HCT116 (cell line): ENCODE data around the gene TIMM21. TPM values are rescaled to one million over a fixed set of nuclear protein-coding genes. Genes with fewer than 3 reads are reported as not detected.

Experiments used
- ATAC-seq: fragments of 200-7000 bp; cut with Tn5 transposase; 2 replicates; pipeline ENCODE4 v1.9.1; 2020; ENCODE audit warnings: mild to moderate bottlenecking, moderate library complexity
- BruUV-seq: library from RNA; stranded (reverse); fragments of 400-500 nt; replicated peaks from 2 replicates; lab custom pipeline; 2021; lab: Mats Ljungman, UMichigan
- CTCF ChIA-PET: fragments of 300-600 bp; sonication (Branson Sonifier 250); formaldehyde crosslinking; loops from one replicate; lab custom pipeline; 2021; ENCODE audit warnings: antibody characterized with exemption; lab: Charles Lee
- POLR2A ChIA-PET: fragments of 300-600, 350-600 bp; sonication (Branson Sonifier 250); formaldehyde crosslinking; loops from one replicate; lab custom pipeline; 2021; ENCODE audit warnings: antibody characterized with exemption; lab: Charles Lee
- RAD21 ChIA-PET, 2 experiments: fragments of 300-600 bp; sonication (Branson Sonifier 250); formaldehyde crosslinking; loops; one replicate each; lab custom pipeline; 2023; ENCODE audit warnings: low total read pairs in 2 of 2; ENCODE audit not compliant: uncharacterized antibody in 2 of 2, unreplicated experiment in 2 of 2, low non-redundant PET in 1 of 2; lab: Charles Lee
- DNase-seq: peaks from one replicate; pipeline ENCODE4 v3.0.0-alpha.2; 2010; ENCODE audit warnings: low read depth, low spot score
- H2AFZ ChIP-seq: fragments of 200-600 bp; shearing (Covaris generic), sonication (generic); 2 replicates; pipeline ENCODE4 v1.6.1; 2017; ENCODE audit warnings: low read depth, mixed run types, mixed read lengths, antibody characterized with exemption, low read length; ENCODE audit not compliant: poor library complexity, severe bottlenecking
- H3K27ac ChIP-seq: 2 replicates; pipeline ENCODE4 v1.5.1; 2012; ENCODE audit warnings: low read depth, low read length
- H3K27me3 ChIP-seq: fragments of 200-600 bp; sonication (generic); 2 replicates; pipeline ENCODE4 v1.6.1; 2016; ENCODE audit warnings: mixed run types, low read length, mixed read lengths; ENCODE audit not compliant: insufficient read depth
- H3K36me3 ChIP-seq, 2 experiments: fragments of 200-500 bp in 1 of 2; fragments of 200-600 bp in 1 of 2; sonication (Bioruptor generic) in 1 of 2; sonication (generic) in 1 of 2; 2 replicates each; pipeline versions ENCODE4 v1.5.1 to v1.6.1; 2014 to 2016; ENCODE audit warnings: low read length in 2 of 2, inconsistent platforms in 1 of 2, mixed read lengths in 1 of 2, mixed run types in 1 of 2; ENCODE audit not compliant: insufficient read depth in 2 of 2, control insufficient read depth in 1 of 2
- H3K4me1 ChIP-seq, 2 experiments: fragments of 200-600 bp in 1 of 2; sonication (generic) in 1 of 2; 2 replicates each; pipeline versions ENCODE4 v1.5.1 to v1.6.1; 2012 to 2017; ENCODE audit warnings: low read length in 2 of 2, inconsistent platforms in 1 of 2, mild to moderate bottlenecking in 1 of 2, mixed read lengths in 1 of 2, mixed run types in 1 of 2, moderate library complexity in 1 of 2; ENCODE audit not compliant: insufficient read depth in 2 of 2, control insufficient read depth in 1 of 2
- H3K4me2 ChIP-seq: fragments of 200-600 bp; sonication (generic); 2 replicates; pipeline ENCODE4 v1.6.1; 2017; ENCODE audit warnings: mixed run types, low read length, mixed read lengths
- H3K4me3 ChIP-seq, 2 experiments: fragments of 200-600 bp in 1 of 2; sonication (generic) in 1 of 2; replicated peaks in 1 of 2; 2 replicates each; pipeline ENCODE4 v1.5.1; 2011 to 2016; ENCODE audit warnings: low read length in 2 of 2, control low read depth in 1 of 2, low read depth in 1 of 2, mild to moderate bottlenecking in 1 of 2, mixed read lengths in 1 of 2, mixed run types in 1 of 2
- H3K79me2 ChIP-seq: fragments of 200-600 bp; sonication (generic); 2 replicates; pipeline ENCODE4 v1.6.1; 2017; ENCODE audit warnings: mild to moderate bottlenecking, mixed run types, low read length, moderate library complexity, mixed read lengths; ENCODE audit not compliant: insufficient read depth
- H3K9ac ChIP-seq: fragments of 200-600 bp; sonication (generic); 2 replicates; pipeline ENCODE4 v1.6.1; 2016; ENCODE audit warnings: low read length, mixed read lengths
- H3K9me2 ChIP-seq: fragments of 200-600 bp; sonication (generic), shearing (Covaris generic); 2 replicates; pipeline ENCODE4 v1.6.1; 2017; ENCODE audit warnings: mixed run types, mild to moderate bottlenecking, moderate library complexity; ENCODE audit not compliant: insufficient read depth
- H3K9me3 ChIP-seq, 2 experiments: fragments of 200-500 bp in 1 of 2; fragments of 200-600 bp in 1 of 2; sonication (Bioruptor generic) in 1 of 2; sonication (generic) in 1 of 2; 2 replicates each; pipeline ENCODE4 v1.6.1; 2014 to 2017; ENCODE audit warnings: low read length in 2 of 2, mixed read lengths in 2 of 2, inconsistent platforms in 1 of 2, low read depth in 1 of 2, mild to moderate bottlenecking in 1 of 2, mixed run types in 1 of 2, moderate library complexity in 1 of 2; ENCODE audit not compliant: control insufficient read depth in 1 of 2, insufficient read depth in 1 of 2
- H4K20me1 ChIP-seq: fragments of 200-600 bp; sonication (generic), shearing (Covaris generic); 2 replicates; pipeline ENCODE4 v1.6.1; 2017; ENCODE audit warnings: mixed run types, mild to moderate bottlenecking, moderate library complexity; ENCODE audit not compliant: insufficient read depth
- CBX3 ChIP-seq: IDR thresholded peaks from 2 replicates; pipeline ENCODE4 v1.6.1; 2012; ENCODE audit warnings: low read depth
- CEBPB ChIP-seq: IDR thresholded peaks from 2 replicates; pipeline ENCODE4 v1.6.1; 2012; ENCODE audit warnings: low read depth
- EZH2 ChIP-seq: fragments of 200-600 bp; sonication (generic); IDR thresholded peaks from 2 replicates; pipeline ENCODE4 v1.6.1; 2017; ENCODE audit warnings: antibody characterized with exemption, mixed run types
- JUND ChIP-seq: IDR thresholded peaks from 2 replicates; pipeline ENCODE4 v1.6.1; 2012
- POLR2A ChIP-seq: IDR thresholded peaks from 2 replicates; pipeline ENCODE4 v1.7.0; 2011; ENCODE audit warnings: borderline replicate concordance; ENCODE audit not compliant: insufficient read depth, insufficient read length; ENCODE audit errors: extremely low read depth
- SP1 ChIP-seq: IDR thresholded peaks from 2 replicates; pipeline ENCODE4 v1.6.1; 2012; ENCODE audit warnings: low read depth
- SRF ChIP-seq: IDR thresholded peaks from 2 replicates; pipeline ENCODE4 v1.6.1; 2012; ENCODE audit warnings: low read depth
- TCF7L2 ChIP-seq: IDR thresholded peaks from 2 replicates; pipeline ENCODE4 v1.7.0; 2011; ENCODE audit warnings: borderline replicate concordance, inconsistent platforms; ENCODE audit not compliant: insufficient read depth, insufficient read length; ENCODE audit errors: extremely low read depth
- ZFX ChIP-seq: fragments of 450-650 bp; IDR thresholded peaks from 2 replicates; pipeline ENCODE4 v1.6.1; 2017
- ZNF274 ChIP-seq: fragments of 200-500 bp; sonication (Bioruptor generic); IDR thresholded peaks from 2 replicates; pipeline ENCODE4 v1.6.1; 2014; ENCODE audit warnings: mild to moderate bottlenecking, low read depth, low read length, inconsistent platforms
- intact Hi-C: fragments of 100-400 bp; cut with micrococcal nuclease; formaldehyde crosslinking; loops from 2 replicates; pipeline ENCODE4 v1.10.0; 2022
- total RNA-seq: library from RNA; stranded (reverse); gene quantifications from one replicate; pipeline ENCODE4 v1.2.1, GENCODE V29; 2021; ENCODE audit not compliant: unreplicated experiment
- TF ChIP-seq, protein P1 (sequence below): IDR thresholded peaks from 2 replicates; pipeline ENCODE4 v1.6.1; 2011; ENCODE audit warnings: mild to moderate bottlenecking, low read length, moderate library complexity; ENCODE audit not compliant: insufficient replicate concordance; ENCODE audit errors: extremely low read depth
- TF ChIP-seq, protein P2 (sequence below): IDR thresholded peaks from 2 replicates; pipeline ENCODE4 v1.6.1; 2012

The TIMM21 gene
- total RNA-seq, 1 experiment from 2014 or later, result 33.3 TPM

- no peak for TF ChIP-seq ZNF274
- no peak for TF ChIP-seq CBX3
- no peak for TF ChIP-seq SRF
- TF ChIP-seq, protein P1, sequence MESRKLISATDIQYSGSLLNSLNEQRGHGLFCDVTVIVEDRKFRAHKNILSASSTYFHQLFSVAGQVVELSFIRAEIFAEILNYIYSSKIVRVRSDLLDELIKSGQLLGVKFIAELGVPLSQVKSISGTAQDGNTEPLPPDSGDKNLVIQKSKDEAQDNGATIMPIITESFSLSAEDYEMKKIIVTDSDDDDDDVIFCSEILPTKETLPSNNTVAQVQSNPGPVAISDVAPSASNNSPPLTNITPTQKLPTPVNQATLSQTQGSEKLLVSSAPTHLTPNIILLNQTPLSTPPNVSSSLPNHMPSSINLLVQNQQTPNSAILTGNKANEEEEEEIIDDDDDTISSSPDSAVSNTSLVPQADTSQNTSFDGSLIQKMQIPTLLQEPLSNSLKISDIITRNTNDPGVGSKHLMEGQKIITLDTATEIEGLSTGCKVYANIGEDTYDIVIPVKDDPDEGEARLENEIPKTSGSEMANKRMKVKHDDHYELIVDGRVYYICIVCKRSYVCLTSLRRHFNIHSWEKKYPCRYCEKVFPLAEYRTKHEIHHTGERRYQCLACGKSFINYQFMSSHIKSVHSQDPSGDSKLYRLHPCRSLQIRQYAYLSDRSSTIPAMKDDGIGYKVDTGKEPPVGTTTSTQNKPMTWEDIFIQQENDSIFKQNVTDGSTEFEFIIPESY, result no peak
- TF ChIP-seq CEBPB, result no peak
- no peak for TF ChIP-seq ZFX
- TF ChIP-seq, protein P2, sequence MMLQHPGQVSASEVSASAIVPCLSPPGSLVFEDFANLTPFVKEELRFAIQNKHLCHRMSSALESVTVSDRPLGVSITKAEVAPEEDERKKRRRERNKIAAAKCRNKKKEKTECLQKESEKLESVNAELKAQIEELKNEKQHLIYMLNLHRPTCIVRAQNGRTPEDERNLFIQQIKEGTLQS, result no peak
- TF ChIP-seq, all 23 proteins: peak for 0
These were observed 7.7 kb upstream of the TIMM21 start (continued) for GRCh38 chr18:74140582-74140981.

DNA sequence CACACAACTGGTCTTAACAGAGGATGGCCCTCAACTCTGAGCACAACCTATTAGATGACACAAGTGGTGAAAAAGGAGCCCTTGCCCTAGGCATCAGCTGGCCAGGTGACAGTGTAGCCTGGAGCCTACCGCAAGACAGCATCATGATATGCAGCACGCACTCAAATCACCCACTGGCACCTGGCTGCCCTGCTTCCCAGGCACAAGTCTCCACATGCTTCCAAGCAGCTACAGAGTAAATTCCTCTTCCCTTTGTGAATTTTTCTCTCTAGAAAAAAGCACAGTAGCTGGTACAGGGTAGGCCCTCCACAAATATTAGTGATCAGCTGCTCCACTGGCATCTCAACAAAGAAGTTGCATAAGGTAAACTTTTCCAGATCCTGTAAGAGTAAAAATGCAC lies 6.7 kb upstream of the TIMM21 start:
- Histone ChIP-seq H3K4me2 (no peak overlapping the region), H3K9me2 (no peaks in the 10 kb centered on the region), H4K20me1 (no peaks in the 10 kb centered on the region), H3K9me3 (no peaks in the 10 kb centered on the region), H3K36me3 (no peaks in the 10 kb centered on the region), H3K4me3 (no peak overlapping the region), H2AFZ (no peak overlapping the region), H3K79me2 (no peaks in the 10 kb centered on the region), H3K27me3 (peaks cover 12% of the 10 kb centered on the region), H3K9ac (no peak overlapping the region), H3K27ac (no peak overlapping the region), H3K4me1 (peaks cover 0 to 11% of the 10 kb centered on the region in 2 experiments; a peak in 2 of 4 replicates)
- no peak for ATAC-seq
- intact Hi-C loops, result no loop called here
- no peak for DNase-seq
- no TSS peak for BruUV-seq
- RAD21 ChIA-PET, result no interaction called here
- TF ChIP-seq TCF7L2 (no peak), ZFX (no peak), CEBPB (no peak), JUND (no peak), EZH2 (no peak), POLR2A (no peak), SP1 (no peak)
- CTCF ChIA-PET, result no interaction called here
- POLR2A ChIA-PET, result no interaction called here
